ENCODE results near the gene IVD. TPM values are rescaled to one million over a fixed set of nuclear protein-coding genes. Genes with fewer than 3 reads are reported as not detected.

The IVD gene
- total and polyA plus RNA-seq, 2 donors (not counting 1 experiment from before 2014, with no cell fraction given) = 41.7 to 106 TPM

DNA sequence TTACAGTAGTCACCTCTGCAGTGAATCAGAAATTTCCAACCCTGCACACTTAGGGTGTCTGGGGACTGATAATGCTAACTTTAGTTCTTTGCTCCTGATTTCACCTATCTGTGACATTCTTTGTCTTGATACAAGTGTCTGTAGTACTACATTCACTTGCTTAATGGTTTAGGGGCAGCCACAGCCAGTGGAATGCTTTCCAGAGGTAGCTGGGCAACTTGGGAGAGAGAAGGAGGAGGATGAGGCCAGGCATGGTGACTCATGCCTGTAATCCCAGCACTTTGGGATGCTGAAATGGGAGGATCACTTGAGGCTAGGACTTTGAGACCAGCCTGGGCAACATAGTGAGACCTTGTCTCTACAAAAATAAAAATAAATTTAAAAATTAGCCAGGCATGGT lies 43.7 kb downstream of the IVD start:
- no peak for ATAC-seq (ENCODE audit: low read depth)
- ChIA-PET CTCF (interaction anchor here (0.9 to 1.4 kb wide), 2 partner anchors 8 to 13 kb away, joined by 3 to 5 read pairs; no protein-coding TSS in a partner anchor), POLR2A (no interaction called here)
- Histone ChIP-seq H3K36me3 (replicated peaks in 1 of 2; ENCODE audit: control extremely low read depth in 1 of 2, control insufficient read depth in 1 of 2, extremely low read depth in 1 of 2, insufficient read depth in 2 of 2, low read length in 1 of 2) (peaks cover 0 to 4% of the 10 kb centered on the region in 2 experiments), H3K4me1 (ENCODE audit: control insufficient read depth in 2 of 2, insufficient read depth in 2 of 2, low read length in 2 of 2) (peaks cover 28 to 30% of the 10 kb centered on the region in 2 donors), H2AFZ (ENCODE audit: insufficient read depth, low read depth, low read length, poor library complexity, severe bottlenecking) (no peak overlapping the region), H3K27me3 (replicated peaks in 1 of 4; ENCODE audit: control extremely low read depth in 1 of 4, control insufficient read depth in 3 of 4, insufficient read depth in 4 of 4, low read length in 3 of 4) (no peaks in the 10 kb centered on the region), H3K79me2 (ENCODE audit: control insufficient read depth, insufficient read depth, low read length) (peaks cover 94% of the 10 kb centered on the region), H3K9me3 (ENCODE audit: control extremely low read depth in 1 of 3, control insufficient read depth in 2 of 3, insufficient read depth in 1 of 3, low read length in 2 of 3) (no peaks in the 10 kb centered on the region), H3K4me3 (ENCODE audit: control extremely low read depth in 1 of 5, extremely low read depth in 1 of 5, insufficient read depth in 1 of 5, low read depth in 2 of 5, low read length in 4 of 5) (no peak overlapping the region), H3K9ac (ENCODE audit: low read length) (no peak overlapping the region), H4K20me1 (ENCODE audit: control insufficient read depth, insufficient read depth, low read length, poor library complexity, severe bottlenecking) (peaks cover 87% of the 10 kb centered on the region), H3K4me2 (replicated peaks; ENCODE audit: low read depth, low read length, poor library complexity, severe bottlenecking) (no peak overlapping the region), H3K27ac (ENCODE audit: low read length in 2 of 2) (no peak overlapping the region)
- intact Hi-C loops (cut with micrococcal nuclease) = no loop called here
- TF ChIP-seq, protein P1, sequence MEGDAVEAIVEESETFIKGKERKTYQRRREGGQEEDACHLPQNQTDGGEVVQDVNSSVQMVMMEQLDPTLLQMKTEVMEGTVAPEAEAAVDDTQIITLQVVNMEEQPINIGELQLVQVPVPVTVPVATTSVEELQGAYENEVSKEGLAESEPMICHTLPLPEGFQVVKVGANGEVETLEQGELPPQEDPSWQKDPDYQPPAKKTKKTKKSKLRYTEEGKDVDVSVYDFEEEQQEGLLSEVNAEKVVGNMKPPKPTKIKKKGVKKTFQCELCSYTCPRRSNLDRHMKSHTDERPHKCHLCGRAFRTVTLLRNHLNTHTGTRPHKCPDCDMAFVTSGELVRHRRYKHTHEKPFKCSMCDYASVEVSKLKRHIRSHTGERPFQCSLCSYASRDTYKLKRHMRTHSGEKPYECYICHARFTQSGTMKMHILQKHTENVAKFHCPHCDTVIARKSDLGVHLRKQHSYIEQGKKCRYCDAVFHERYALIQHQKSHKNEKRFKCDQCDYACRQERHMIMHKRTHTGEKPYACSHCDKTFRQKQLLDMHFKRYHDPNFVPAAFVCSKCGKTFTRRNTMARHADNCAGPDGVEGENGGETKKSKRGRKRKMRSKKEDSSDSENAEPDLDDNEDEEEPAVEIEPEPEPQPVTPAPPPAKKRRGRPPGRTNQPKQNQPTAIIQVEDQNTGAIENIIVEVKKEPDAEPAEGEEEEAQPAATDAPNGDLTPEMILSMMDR (IDR thresholded peaks at IDR 0.05) = no peak
- TF ChIP-seq EZH2 (IDR thresholded peaks at IDR 0.05; ENCODE audit: borderline replicate concordance, insufficient read depth, low read depth, low read length, poor library complexity, severe bottlenecking) = no peak
- Mint-ChIP-seq H3K4me3 (no peak overlapping the region), H3K4me1 (peaks cover 58% of the 10 kb centered on the region), H3K9me3 (ENCODE audit: insufficient read depth) (no peaks in the 10 kb centered on the region), H3K27me3 (no peaks in the 10 kb centered on the region), H3K27ac (no peak overlapping the region)
- no peak for DNase-seq

DNA sequence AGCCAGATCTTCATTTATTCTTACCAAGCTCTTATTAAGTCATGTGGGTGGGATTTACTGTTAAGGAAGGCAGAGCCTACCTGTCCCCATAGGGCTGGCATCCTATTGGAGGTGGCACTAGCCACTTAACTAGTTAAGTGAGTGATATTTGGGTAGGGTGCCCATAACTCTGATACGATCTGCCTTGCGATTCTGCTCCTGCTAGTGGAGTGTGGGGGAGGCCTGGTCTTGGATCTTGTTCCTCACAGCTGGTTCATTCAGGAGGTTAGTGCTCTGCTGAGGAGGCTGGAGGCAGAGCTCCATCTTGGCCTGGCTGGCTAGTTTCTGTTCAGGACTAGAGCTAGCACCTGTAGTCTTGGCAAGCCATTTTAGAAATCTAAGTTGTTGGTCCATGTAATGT lies 44.5 kb downstream of the IVD start:
- H3K36me3 ChIP-seq (replicated peaks in 1 of 2; ENCODE audit: control extremely low read depth in 1 of 2, control insufficient read depth in 1 of 2, extremely low read depth in 1 of 2, insufficient read depth in 2 of 2, low read length in 1 of 2) = peaks cover 0 to 4% of the 10 kb centered on the region in 2 experiments
- H3K79me2 ChIP-seq (ENCODE audit: control insufficient read depth, insufficient read depth, low read length) = peaks cover 94% of the 10 kb centered on the region
- Mint-ChIP-seq H3K9me3 (ENCODE audit: insufficient read depth) (no peaks in the 10 kb centered on the region), H3K27ac (no peak overlapping the region), H3K4me1 (peaks cover 58% of the 10 kb centered on the region), H3K27me3 (no peaks in the 10 kb centered on the region), H3K4me3 (no peak overlapping the region)
- ChIA-PET POLR2A (no interaction called here), CTCF (interaction anchor here (0.9 to 1.5 kb wide), 4 partner anchors 9 to 30 kb away, joined by 3 to 5 read pairs (median 4); no protein-coding TSS in a partner anchor)
- peaks cover 31 to 38% of the 10 kb centered on the region in 2 donors for H3K4me1 ChIP-seq (ENCODE audit: control insufficient read depth in 2 of 2, insufficient read depth in 2 of 2, low read length in 2 of 2)
- WGBS (ENCODE audit: insufficient coverage) = 100% methylated on average over 2 of the region's 2 CpGs
- no peak for DNase-seq
- no peak overlapping the region for H2AFZ ChIP-seq (ENCODE audit: insufficient read depth, low read depth, low read length, poor library complexity, severe bottlenecking)
- ATAC-seq (ENCODE audit: low read depth) = no peak
- H3K27ac ChIP-seq (ENCODE audit: low read length in 2 of 2) = no peak overlapping the region
- H3K4me3 ChIP-seq (ENCODE audit: control extremely low read depth in 1 of 5, extremely low read depth in 1 of 5, insufficient read depth in 1 of 5, low read depth in 2 of 5, low read length in 4 of 5) = no peak overlapping the region
- H3K9me3 ChIP-seq (ENCODE audit: control extremely low read depth in 1 of 3, control insufficient read depth in 2 of 3, insufficient read depth in 1 of 3, low read length in 2 of 3) = no peaks in the 10 kb centered on the region
- no peaks in the 10 kb centered on the region for H3K27me3 ChIP-seq (replicated peaks in 1 of 4; ENCODE audit: control extremely low read depth in 1 of 4, control insufficient read depth in 3 of 4, insufficient read depth in 4 of 4, low read length in 3 of 4)
- H3K9ac ChIP-seq (ENCODE audit: low read length) = no peak overlapping the region
- peaks cover 87% of the 10 kb centered on the region for H4K20me1 ChIP-seq (ENCODE audit: control insufficient read depth, insufficient read depth, low read length, poor library complexity, severe bottlenecking)
- TF ChIP-seq EZH2 (IDR thresholded peaks at IDR 0.05; ENCODE audit: borderline replicate concordance, insufficient read depth, low read depth, low read length, poor library complexity, severe bottlenecking) = no peak
- TF ChIP-seq, protein P1 (IDR thresholded peaks at IDR 0.05) = no peak
- H3K4me2 ChIP-seq (replicated peaks; ENCODE audit: low read depth, low read length, poor library complexity, severe bottlenecking) = no peak overlapping the region
- intact Hi-C loops (cut with micrococcal nuclease) = no loop called here
